Trophoblast cell (in vitro differentiated cells and primary cell): ENCODE results near the gene CASP5.

ENCODE experiments used
- DNase-seq, 2 donors: peaks; one replicate each; pipeline ENCODE4 v3.0.0-alpha.2; 2016
- H2AFZ ChIP-seq: 2 replicates; pipeline ENCODE4 v1.6.1; 2013; ENCODE audit warnings: low read length, moderate library complexity, mild to moderate bottlenecking; ENCODE audit not compliant: insufficient read depth, poor library complexity
- H2AK5ac ChIP-seq: 2 replicates; pipeline ENCODE4 v1.6.1; 2013; ENCODE audit warnings: mild to moderate bottlenecking, low read length
- H2BK120ac ChIP-seq: 2 replicates; pipeline ENCODE4 v1.6.1; 2013; ENCODE audit warnings: low read length, mild to moderate bottlenecking, moderate library complexity; ENCODE audit not compliant: insufficient read depth, poor library complexity
- H2BK12ac ChIP-seq: 2 replicates; pipeline ENCODE4 v1.6.1; 2013; ENCODE audit warnings: mild to moderate bottlenecking, low read length, moderate library complexity
- H2BK5ac ChIP-seq: 2 replicates; pipeline ENCODE4 v1.6.1; 2013; ENCODE audit warnings: low read length, low read depth, moderate library complexity, mild to moderate bottlenecking; ENCODE audit not compliant: poor library complexity
- H3K14ac ChIP-seq: 2 replicates; pipeline ENCODE4 v1.6.1; 2013; ENCODE audit warnings: mild to moderate bottlenecking, low read length
- H3K18ac ChIP-seq: 2 replicates; pipeline ENCODE4 v1.6.1; 2013; ENCODE audit warnings: mild to moderate bottlenecking, low read length
- H3K23ac ChIP-seq: 2 replicates; pipeline ENCODE4 v1.6.1; 2013; ENCODE audit warnings: low read length
- H3K27ac ChIP-seq: 2 replicates; pipeline ENCODE4 v1.5.1; 2013; ENCODE audit warnings: low read depth, mild to moderate bottlenecking, inconsistent platforms, low read length, moderate library complexity
- H3K27me3 ChIP-seq: 2 replicates; pipeline ENCODE4 v1.6.1; 2013; ENCODE audit warnings: inconsistent platforms, mild to moderate bottlenecking, low read length, moderate library complexity; ENCODE audit not compliant: insufficient read depth
- H3K36me3 ChIP-seq, 2 experiments: 1 replicate in 1 of 2; 2 replicates in 1 of 2; pipeline ENCODE4 v1.6.1; 2013; ENCODE audit warnings: low read length in 2 of 2, mild to moderate bottlenecking in 2 of 2, moderate library complexity in 1 of 2; ENCODE audit not compliant: insufficient read depth in 2 of 2, control insufficient read depth in 1 of 2
- H3K4ac ChIP-seq: 2 replicates; pipeline ENCODE4 v1.6.1; 2013; ENCODE audit warnings: low read depth, mild to moderate bottlenecking, low read length, moderate library complexity
- H3K4me1 ChIP-seq, 2 experiments: 1 replicate in 1 of 2; 2 replicates in 1 of 2; pipeline ENCODE4 v1.6.1; 2013; ENCODE audit warnings: low read length in 2 of 2, mild to moderate bottlenecking in 2 of 2, moderate library complexity in 1 of 2; ENCODE audit not compliant: insufficient read depth in 2 of 2, control insufficient read depth in 1 of 2
- H3K4me2 ChIP-seq: 2 replicates; pipeline ENCODE4 v1.6.1; 2013; ENCODE audit warnings: inconsistent platforms, mild to moderate bottlenecking, low read length, moderate library complexity
- H3K4me3 ChIP-seq: 2 replicates; pipeline ENCODE4 v1.5.1; 2013; ENCODE audit warnings: mild to moderate bottlenecking, low read depth, low read length, inconsistent platforms
- H3K79me1 ChIP-seq: one replicate; pipeline ENCODE4 v1.6.1; 2013; ENCODE audit warnings: low read length
- H3K79me2 ChIP-seq: 2 replicates; pipeline ENCODE4 v1.6.1; 2013; ENCODE audit warnings: low read length, mild to moderate bottlenecking; ENCODE audit not compliant: control insufficient read depth, insufficient read depth, poor library complexity
- H3K9ac ChIP-seq: 2 replicates; pipeline ENCODE4 v1.6.1; 2013; ENCODE audit warnings: mild to moderate bottlenecking, low read length
- H3K9me3 ChIP-seq: 2 replicates; pipeline ENCODE4 v1.6.1; 2013; ENCODE audit warnings: low read depth, mild to moderate bottlenecking, control low read depth, inconsistent platforms, low read length; ENCODE audit not compliant: insufficient read depth
- H4K12ac ChIP-seq: 2 replicates; pipeline ENCODE4 v1.6.1; 2013; ENCODE audit warnings: low read depth, mild to moderate bottlenecking, low read length, moderate library complexity
- H4K8ac ChIP-seq: 2 replicates; pipeline ENCODE4 v1.6.1; 2013; ENCODE audit warnings: low read depth, mild to moderate bottlenecking, low read length, moderate library complexity
- H4K91ac ChIP-seq: one replicate; pipeline ENCODE4 v1.6.1; 2013; ENCODE audit warnings: low read depth, mild to moderate bottlenecking, low read length, moderate library complexity
- WGBS: extraction: QIAGEN DNeasy Blood & Tissue Kit; methylation state at CpG from one replicate; pipeline ENCODE4 v1.1.7; 2013; ENCODE audit warnings: missing lambda C conversion rate; ENCODE audit not compliant: insufficient read length, insufficient coverage; ENCODE audit errors: extremely low coverage; 5-methylcytosine and 5-hydroxymethylcytosine counted together

Gene CASP5

DNA sequence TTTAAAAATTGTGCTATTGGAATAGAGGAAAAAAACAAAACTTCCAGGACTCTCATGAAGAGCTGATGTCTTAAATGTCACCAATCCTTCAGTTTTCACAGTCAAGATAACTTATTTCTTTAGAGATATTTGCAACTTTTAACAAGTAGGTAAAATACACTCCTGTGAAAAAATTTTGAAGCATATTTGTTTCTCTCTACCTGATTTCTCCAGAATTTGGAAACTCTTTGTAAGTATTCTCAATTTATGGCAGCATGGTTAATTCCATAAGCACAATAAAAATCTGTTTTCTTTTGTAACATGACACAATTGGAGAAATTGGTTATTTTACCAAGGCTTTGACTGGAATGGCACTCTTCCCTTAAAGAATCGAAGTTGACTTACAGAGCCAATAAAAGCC lies 58.7 kb downstream of the CASP5 start:
- H3K4me1 ChIP-seq, result peaks cover 0 to 3% of the 10 kb centered on the region in 2 experiments
- no peak overlapping the region for H2AK5ac ChIP-seq
- no peak overlapping the region for H2BK12ac ChIP-seq
- no peak overlapping the region for H3K18ac ChIP-seq
- no peak overlapping the region for H3K4me3 ChIP-seq
- H3K36me3 ChIP-seq, result peaks cover 0 to 2% of the 10 kb centered on the region in 2 experiments
- no peak overlapping the region for H2BK120ac ChIP-seq
- no peak overlapping the region for H4K8ac ChIP-seq
- H3K79me1 ChIP-seq, result peaks cover 2% of the 10 kb centered on the region
- no peak overlapping the region for H2AFZ ChIP-seq
- no peak overlapping the region for H4K91ac ChIP-seq
- H3K14ac ChIP-seq, result no peak overlapping the region
- no peak overlapping the region for H3K23ac ChIP-seq
- peaks cover 1% of the 10 kb centered on the region for H3K9me3 ChIP-seq
- no peak overlapping the region for H3K4ac ChIP-seq
- no CpG with 5 or more reads among the region's 1 CpG for WGBS
- no peak overlapping the region for H3K9ac ChIP-seq
- no peaks in the 10 kb centered on the region for H3K27me3 ChIP-seq
- H3K79me2 ChIP-seq, result no peaks in the 10 kb centered on the region
- H3K27ac ChIP-seq, result no peak overlapping the region
- H2BK5ac ChIP-seq, result no peak overlapping the region
- DNase-seq, result no peak
- no peak overlapping the region for H3K4me2 ChIP-seq
- H4K12ac ChIP-seq, result no peak overlapping the region

- Histone ChIP-seq H3K79me1 (peaks cover 2% of the 10 kb centered on the region), H3K23ac (no peak overlapping the region), H3K36me3 (peaks cover 0 to 2% of the 10 kb centered on the region in 2 experiments), H3K9ac (no peak overlapping the region), H2AK5ac (no peak overlapping the region), H3K27ac (no peak overlapping the region), H3K14ac (no peak overlapping the region), H3K27me3 (no peaks in the 10 kb centered on the region), H2BK5ac (no peak overlapping the region), H3K9me3 (peaks cover 1% of the 10 kb centered on the region), H2BK12ac (no peak overlapping the region), H3K4ac (no peak overlapping the region), H4K12ac (no peak overlapping the region), H2AFZ (no peak overlapping the region), H3K4me2 (no peak overlapping the region), H3K79me2 (no peaks in the 10 kb centered on the region), H4K91ac (no peak overlapping the region), H3K18ac (no peak overlapping the region), H3K4me3 (no peak overlapping the region), H3K4me1 (no peaks in the 10 kb centered on the region), H4K8ac (no peak overlapping the region), H2BK120ac (no peak overlapping the region)
- DNase-seq, result no peak
- WGBS, result 100% methylated on average over 1 of the region's 3 CpGs
These were observed 60.1 kb downstream of the CASP5 start for GRCh38 chr11:104962852-104963251.

- peak in 1 of 2 donors; percentile 26 for DNase-seq
- H3K18ac ChIP-seq, result no peak overlapping the region
- no peak overlapping the region for H3K14ac ChIP-seq
- H3K79me1 ChIP-seq, result no peaks in the 10 kb centered on the region
- no peak overlapping the region for H2AFZ ChIP-seq
- H3K9me3 ChIP-seq, result no peaks in the 10 kb centered on the region
- H3K4me3 ChIP-seq, result no peak overlapping the region
- WGBS, result no CpG with 5 or more reads among the region's 3 CpGs
- H3K9ac ChIP-seq, result no peak overlapping the region
- no peak overlapping the region for H2BK12ac ChIP-seq
- no peak overlapping the region for H4K12ac ChIP-seq
- no peak overlapping the region for H3K23ac ChIP-seq
- H2BK120ac ChIP-seq, result no peak overlapping the region
- no peak overlapping the region for H4K91ac ChIP-seq
- H3K27me3 ChIP-seq, result no peaks in the 10 kb centered on the region
- no peak overlapping the region for H3K4me2 ChIP-seq
- H3K4ac ChIP-seq, result no peak overlapping the region
- no peak overlapping the region for H3K27ac ChIP-seq
- H2AK5ac ChIP-seq, result no peak overlapping the region
- H2BK5ac ChIP-seq, result no peak overlapping the region
- no peaks in the 10 kb centered on the region for H3K36me3 ChIP-seq
- H3K79me2 ChIP-seq, result no peaks in the 10 kb centered on the region
- no peak overlapping the region for H4K8ac ChIP-seq
- no peaks in the 10 kb centered on the region for H3K4me1 ChIP-seq
These were observed 65.7 kb downstream of the CASP5 start for GRCh38 chr11:104957280-104957679.

- H3K23ac ChIP-seq, result no peak overlapping the region
- H3K14ac ChIP-seq, result no peak overlapping the region
- no peak overlapping the region for H2BK5ac ChIP-seq
These were observed 66.4 kb downstream of the CASP5 start for GRCh38 chr11:104956528-104956927.

More at GRCh38 chr11:104956528-104956927, 66.4 kb downstream of the CASP5 start:
- Histone ChIP-seq H3K9ac (no peak overlapping the region), H2BK120ac (no peak overlapping the region), H3K36me3 (no peaks in the 10 kb centered on the region), H3K27me3 (no peaks in the 10 kb centered on the region), H2AFZ (no peak overlapping the region), H3K79me2 (no peaks in the 10 kb centered on the region), H3K4ac (no peak overlapping the region), H3K9me3 (no peaks in the 10 kb centered on the region), H4K91ac (no peak overlapping the region), H4K8ac (no peak overlapping the region), H3K18ac (no peak overlapping the region), H2AK5ac (no peak overlapping the region), H2BK12ac (no peak overlapping the region), H3K27ac (no peak overlapping the region), H3K4me2 (no peak overlapping the region), H3K4me1 (no peaks in the 10 kb centered on the region), H3K79me1 (no peaks in the 10 kb centered on the region), H4K12ac (no peak overlapping the region), H3K4me3 (no peak overlapping the region)
- DNase-seq, result peak; percentile 58 to 91
